Mucosa of descending colon (tissue), 3 donors: ENCODE measurements around the gene CD81. TPM values are rescaled to one million over a fixed set of nuclear protein-coding genes. Genes with fewer than 3 reads are reported as not detected.

Source experiments
- ATAC-seq: fragments of 200-7000 bp; cut with Tn5 transposase; one replicate; pipeline ENCODE4 v1.9.1; 2020; ENCODE audit warnings: mild to moderate bottlenecking, moderate library complexity
- DNase-seq, 3 donors: peaks; one replicate each; pipeline ENCODE4 v3.0.0-alpha.2; 2020
- H3K36me3 ChIP-seq: fragments of 200-600 bp; one replicate; pipeline ENCODE4 v1.8.0; 2021; ENCODE audit warnings: low read depth, mild to moderate bottlenecking
- H3K4me1 ChIP-seq: fragments of 200-600 bp; one replicate; pipeline ENCODE4 v1.8.0; 2021; ENCODE audit warnings: low read depth, mild to moderate bottlenecking
- H3K4me3 ChIP-seq: fragments of 200-600 bp; one replicate; pipeline ENCODE4 v1.8.0; 2021; ENCODE audit warnings: mild to moderate bottlenecking
- H3K9me3 ChIP-seq: fragments of 200-600 bp; one replicate; pipeline ENCODE4 v1.8.0; 2021; ENCODE audit warnings: mild to moderate bottlenecking
- intact Hi-C, 2 donors: fragments of 100-400 bp; cut with DNase I in 1 of 2; cut with micrococcal nuclease in 1 of 2; formaldehyde crosslinking; loops; one replicate each; pipeline versions ENCODE4 v1.11.0 to v1.11.1; 2022; cut with DNase I, micrococcal nuclease
- total RNA-seq, 3 donors: library from RNA; stranded (reverse); fragmentation: NEBNext Ultra II Directional in 2 of 3; extraction: Animal tissue kit (Norgen Biotek cat#: 25700) in 2 of 3; gene quantifications; one replicate each; pipeline versions ENCODE4 v1.2.1 to v1.2.4, GENCODE V29; 2021 to 2023
- TF ChIP-seq, protein P1 (sequence below): fragments of 200-600 bp; IDR thresholded peaks from one replicate; pipeline ENCODE4 v1.8.0; 2022; ENCODE audit warnings: antibody characterized with exemption, mild to moderate bottlenecking
- donor health status: DM: no; HTN: no; CAD: no; lungs with moderate emphysema.
- donor health status: DM: no; HTN: no; CAD: no.
- donor health status: DM: no; HTN: yes; CAD: no.

Gene CD81
- total RNA-seq, 3 donors from 2014 or later: 98.7 to 551 (median 186) TPM

DNA sequence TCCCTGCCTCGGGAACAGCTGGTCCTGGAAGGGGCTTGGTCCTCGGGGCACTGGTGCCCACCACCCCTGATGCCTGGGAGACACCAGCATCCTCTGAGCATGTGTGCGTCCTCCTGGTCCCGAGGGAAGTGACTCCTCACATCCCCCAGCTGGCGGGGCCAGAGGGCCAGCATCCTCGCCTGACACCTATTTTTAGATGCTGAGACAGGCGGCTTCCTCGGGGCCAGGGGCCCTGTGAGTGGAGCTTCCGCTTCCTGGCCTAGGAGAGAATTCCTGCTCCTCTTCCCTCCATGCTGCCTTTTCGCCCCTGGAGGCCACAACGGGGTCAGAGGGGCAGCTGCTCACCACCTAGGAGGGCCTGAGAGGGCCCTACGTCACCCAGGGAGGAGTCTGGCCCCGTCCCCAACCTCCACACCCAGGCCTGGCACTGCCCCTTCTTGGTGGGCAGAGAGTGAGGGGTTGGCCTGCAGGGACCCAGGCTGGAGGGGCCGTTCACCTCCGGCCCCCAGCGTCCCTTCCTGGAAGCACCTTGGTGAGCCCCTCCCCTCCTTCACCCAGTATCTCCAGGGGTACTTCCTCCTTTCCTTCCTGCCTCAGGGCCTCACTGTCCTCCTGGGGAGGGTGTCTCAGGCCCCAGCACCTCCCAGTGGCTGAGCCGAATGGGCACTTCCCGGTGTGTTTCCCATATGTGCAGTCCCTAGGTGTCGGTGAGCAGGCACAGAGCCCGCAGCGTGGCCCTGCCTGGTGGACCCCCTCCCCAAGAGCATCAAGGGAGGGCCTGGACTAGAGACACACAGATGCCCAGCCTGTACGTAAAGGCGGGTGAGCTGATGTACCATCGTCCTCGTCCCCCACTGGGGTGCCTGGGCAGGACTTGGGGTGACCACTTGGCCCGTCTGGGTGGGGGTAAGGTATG lies 6.1 kb downstream of the CD81 start:
- TF ChIP-seq, protein P1, sequence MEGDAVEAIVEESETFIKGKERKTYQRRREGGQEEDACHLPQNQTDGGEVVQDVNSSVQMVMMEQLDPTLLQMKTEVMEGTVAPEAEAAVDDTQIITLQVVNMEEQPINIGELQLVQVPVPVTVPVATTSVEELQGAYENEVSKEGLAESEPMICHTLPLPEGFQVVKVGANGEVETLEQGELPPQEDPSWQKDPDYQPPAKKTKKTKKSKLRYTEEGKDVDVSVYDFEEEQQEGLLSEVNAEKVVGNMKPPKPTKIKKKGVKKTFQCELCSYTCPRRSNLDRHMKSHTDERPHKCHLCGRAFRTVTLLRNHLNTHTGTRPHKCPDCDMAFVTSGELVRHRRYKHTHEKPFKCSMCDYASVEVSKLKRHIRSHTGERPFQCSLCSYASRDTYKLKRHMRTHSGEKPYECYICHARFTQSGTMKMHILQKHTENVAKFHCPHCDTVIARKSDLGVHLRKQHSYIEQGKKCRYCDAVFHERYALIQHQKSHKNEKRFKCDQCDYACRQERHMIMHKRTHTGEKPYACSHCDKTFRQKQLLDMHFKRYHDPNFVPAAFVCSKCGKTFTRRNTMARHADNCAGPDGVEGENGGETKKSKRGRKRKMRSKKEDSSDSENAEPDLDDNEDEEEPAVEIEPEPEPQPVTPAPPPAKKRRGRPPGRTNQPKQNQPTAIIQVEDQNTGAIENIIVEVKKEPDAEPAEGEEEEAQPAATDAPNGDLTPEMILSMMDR: no peak
- Histone ChIP-seq H3K9me3 (no peaks in the 10 kb centered on the region), H3K36me3 (no peaks in the 10 kb centered on the region), H3K4me3 (no peak overlapping the region), H3K4me1 (peaks cover 62% of the 10 kb centered on the region)
- DNase-seq (peak; percentile 42 to 72 (median 55)), ATAC-seq (no peak)
- intact Hi-C loops: no loop called here

DNA sequence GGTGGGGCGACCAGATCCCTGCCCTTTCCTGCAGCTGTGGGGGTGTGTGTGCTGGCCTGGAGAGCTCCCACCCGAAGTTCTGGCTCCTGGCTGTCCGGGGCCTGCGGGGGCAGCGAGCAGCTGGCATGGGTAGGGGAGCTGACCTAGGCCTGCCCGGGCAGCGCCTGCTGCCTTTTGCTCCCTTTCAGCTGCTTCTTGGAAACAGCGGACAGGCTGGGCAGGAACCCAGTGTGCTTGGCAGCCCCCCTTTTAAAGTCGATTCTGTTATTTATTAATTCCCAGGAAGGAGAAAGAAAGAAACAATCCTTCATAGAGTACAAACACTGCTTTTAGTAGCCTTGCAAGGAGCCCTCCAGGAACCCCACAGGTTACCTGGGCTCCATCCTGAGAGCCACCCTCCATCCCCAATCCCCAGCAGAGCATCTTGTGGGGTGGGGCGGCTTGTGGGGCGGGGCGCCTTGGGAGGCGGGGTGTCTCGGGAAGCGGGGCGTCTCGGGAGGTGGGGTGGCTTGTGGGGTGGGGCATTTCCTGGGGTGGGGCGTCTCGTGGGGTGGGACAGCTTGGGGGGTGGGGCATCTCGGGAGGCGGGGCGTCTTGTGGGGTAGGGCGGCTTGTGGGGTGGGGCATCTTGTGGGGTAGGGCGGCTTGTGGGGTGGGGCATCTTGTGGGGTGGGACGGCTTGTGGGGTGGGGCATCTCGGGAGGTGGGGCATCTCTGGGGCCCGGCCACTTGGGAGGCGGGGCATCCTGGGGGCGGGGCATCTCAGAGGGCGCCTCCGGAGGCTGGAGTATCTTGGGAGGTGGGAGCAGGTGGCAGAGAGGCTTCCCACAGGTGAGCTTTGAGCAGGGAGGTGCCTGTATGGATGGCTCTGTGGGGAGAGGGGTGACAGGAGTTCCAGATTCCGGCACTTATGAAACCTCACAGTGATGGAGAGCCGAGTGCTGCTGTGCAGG lies 7.0 kb downstream of the CD81 start:
- ATAC-seq (peak; percentile 59), DNase-seq (peak; percentile 59 to 84 (median 73))
- Histone ChIP-seq H3K36me3 (no peaks in the 10 kb centered on the region), H3K4me3 (no peak overlapping the region), H3K4me1 (peaks cover 63% of the 10 kb centered on the region), H3K9me3 (no peaks in the 10 kb centered on the region)
- TF ChIP-seq, protein P1: no peak
- intact Hi-C loops: no loop called here

DNA sequence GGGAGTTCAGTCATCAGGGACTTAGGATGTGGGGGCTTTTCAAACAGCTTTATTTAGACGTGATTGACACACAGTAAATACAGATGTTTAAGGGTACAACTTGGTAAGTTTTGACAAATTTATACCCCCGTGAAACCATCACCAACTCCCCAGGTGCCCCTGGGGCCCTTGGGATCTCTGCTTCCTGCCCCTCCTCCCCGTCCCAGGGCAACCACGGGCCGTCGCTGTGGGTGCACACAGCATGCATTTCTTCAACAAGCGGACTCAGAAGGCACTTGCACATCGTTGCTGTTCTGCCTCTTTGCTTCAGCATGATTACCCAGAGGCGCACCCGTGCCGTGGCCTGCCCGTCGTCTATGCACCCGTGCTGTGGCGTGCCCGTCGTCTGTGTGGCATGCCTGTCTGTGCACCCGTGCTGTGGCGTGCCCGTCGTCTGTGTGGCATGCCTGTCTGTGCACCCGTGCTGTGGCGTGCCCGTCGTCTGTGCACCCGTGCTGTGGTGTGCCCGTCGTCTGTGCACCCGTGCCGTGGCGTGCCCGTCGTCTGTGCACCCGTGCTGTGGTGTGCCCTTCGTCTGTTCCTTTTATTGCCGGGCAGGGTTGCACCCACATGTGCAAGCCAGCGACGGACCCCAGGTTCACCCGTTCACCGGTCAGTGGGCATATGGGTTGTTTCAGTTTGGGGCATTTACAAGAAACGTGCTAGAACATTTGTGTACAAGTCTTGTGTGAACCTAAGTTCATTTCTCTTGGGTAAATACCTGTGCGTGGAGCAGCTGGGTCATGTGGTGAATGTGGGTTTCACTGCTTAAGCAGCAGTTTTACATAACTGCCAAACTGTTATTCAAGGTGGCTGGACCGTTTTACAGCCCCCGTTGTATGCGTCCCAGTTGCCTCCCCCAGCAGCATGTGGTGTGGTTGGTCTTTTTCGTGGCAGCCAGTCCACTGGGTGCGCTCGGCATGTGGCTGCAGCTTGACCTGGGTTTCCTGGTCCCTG lies 8.3 kb downstream of the CD81 start:
- TF ChIP-seq, protein P1: no peak
- intact Hi-C loops: no loop called here
- no peaks in the 10 kb centered on the region for H3K36me3 ChIP-seq
- H3K4me1 ChIP-seq: peaks cover 63% of the 10 kb centered on the region
- ATAC-seq (peak; percentile 4), DNase-seq (peak in 1 of 3 donors; percentile 54)
- H3K4me3 ChIP-seq: no peak overlapping the region
- no peaks in the 10 kb centered on the region for H3K9me3 ChIP-seq

DNA sequence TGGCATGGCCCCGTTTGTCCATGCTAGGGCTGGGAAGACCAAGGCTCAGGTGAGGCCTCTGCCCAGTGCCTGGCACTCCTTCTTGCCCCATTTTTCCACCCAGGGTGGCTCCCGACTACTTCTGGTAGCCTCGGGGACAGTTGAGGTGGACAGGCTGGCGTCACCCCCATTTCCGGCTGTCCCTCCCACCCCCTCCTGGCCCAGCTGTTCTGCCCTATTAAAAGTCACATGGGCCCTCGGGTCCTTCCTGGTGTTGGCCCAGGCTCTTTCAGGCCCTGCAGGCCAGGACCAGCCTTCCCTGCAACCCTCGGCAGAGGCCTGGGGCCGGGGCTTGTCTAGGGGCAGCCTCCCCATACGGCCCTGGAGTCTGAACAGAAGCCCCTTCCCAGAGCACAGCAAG lies 9.5 kb downstream of the CD81 start:
- ATAC-seq (no peak), DNase-seq (no peak)
- TF ChIP-seq, protein P1: no peak
- no peaks in the 10 kb centered on the region for H3K9me3 ChIP-seq
- no peak overlapping the region for H3K4me3 ChIP-seq
- no peaks in the 10 kb centered on the region for H3K36me3 ChIP-seq
- intact Hi-C loops: no loop called here
- H3K4me1 ChIP-seq: peaks cover 55% of the 10 kb centered on the region
